Measurements from ENCODE around the gene SEPTIN6.

SEPTIN6 gene

GRCh38 chrX:119659522-119659921 is 33.4 kb downstream of the SEPTIN6 start:
- Histone ChIP-seq H3K27ac (replicated peaks) (no peak overlapping the region), H3K4me3 (replicated peaks; ENCODE audit: insufficient read depth, low read length) (no peak overlapping the region), H3K27me3 (ENCODE audit: insufficient read depth, poor library complexity, severe bottlenecking) (no peaks in the 10 kb centered on the region)
- DNase-seq (ENCODE audit: low read depth in 1 of 2, low spot score in 1 of 2) = no peak
- TF ChIP-seq, protein P1, sequence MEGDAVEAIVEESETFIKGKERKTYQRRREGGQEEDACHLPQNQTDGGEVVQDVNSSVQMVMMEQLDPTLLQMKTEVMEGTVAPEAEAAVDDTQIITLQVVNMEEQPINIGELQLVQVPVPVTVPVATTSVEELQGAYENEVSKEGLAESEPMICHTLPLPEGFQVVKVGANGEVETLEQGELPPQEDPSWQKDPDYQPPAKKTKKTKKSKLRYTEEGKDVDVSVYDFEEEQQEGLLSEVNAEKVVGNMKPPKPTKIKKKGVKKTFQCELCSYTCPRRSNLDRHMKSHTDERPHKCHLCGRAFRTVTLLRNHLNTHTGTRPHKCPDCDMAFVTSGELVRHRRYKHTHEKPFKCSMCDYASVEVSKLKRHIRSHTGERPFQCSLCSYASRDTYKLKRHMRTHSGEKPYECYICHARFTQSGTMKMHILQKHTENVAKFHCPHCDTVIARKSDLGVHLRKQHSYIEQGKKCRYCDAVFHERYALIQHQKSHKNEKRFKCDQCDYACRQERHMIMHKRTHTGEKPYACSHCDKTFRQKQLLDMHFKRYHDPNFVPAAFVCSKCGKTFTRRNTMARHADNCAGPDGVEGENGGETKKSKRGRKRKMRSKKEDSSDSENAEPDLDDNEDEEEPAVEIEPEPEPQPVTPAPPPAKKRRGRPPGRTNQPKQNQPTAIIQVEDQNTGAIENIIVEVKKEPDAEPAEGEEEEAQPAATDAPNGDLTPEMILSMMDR (IDR thresholded peaks at IDR 0.05; ENCODE audit: insufficient read depth, low read length) = no peak
- TF ChIP-seq POLR2AphosphoS5 (IDR thresholded peaks at IDR 0.05; ENCODE audit: low read depth) = no peak
- no peak for TF ChIP-seq GABPA (IDR thresholded peaks at IDR 0.05; ENCODE audit: low read depth)
- TF ChIP-seq, protein P2, sequence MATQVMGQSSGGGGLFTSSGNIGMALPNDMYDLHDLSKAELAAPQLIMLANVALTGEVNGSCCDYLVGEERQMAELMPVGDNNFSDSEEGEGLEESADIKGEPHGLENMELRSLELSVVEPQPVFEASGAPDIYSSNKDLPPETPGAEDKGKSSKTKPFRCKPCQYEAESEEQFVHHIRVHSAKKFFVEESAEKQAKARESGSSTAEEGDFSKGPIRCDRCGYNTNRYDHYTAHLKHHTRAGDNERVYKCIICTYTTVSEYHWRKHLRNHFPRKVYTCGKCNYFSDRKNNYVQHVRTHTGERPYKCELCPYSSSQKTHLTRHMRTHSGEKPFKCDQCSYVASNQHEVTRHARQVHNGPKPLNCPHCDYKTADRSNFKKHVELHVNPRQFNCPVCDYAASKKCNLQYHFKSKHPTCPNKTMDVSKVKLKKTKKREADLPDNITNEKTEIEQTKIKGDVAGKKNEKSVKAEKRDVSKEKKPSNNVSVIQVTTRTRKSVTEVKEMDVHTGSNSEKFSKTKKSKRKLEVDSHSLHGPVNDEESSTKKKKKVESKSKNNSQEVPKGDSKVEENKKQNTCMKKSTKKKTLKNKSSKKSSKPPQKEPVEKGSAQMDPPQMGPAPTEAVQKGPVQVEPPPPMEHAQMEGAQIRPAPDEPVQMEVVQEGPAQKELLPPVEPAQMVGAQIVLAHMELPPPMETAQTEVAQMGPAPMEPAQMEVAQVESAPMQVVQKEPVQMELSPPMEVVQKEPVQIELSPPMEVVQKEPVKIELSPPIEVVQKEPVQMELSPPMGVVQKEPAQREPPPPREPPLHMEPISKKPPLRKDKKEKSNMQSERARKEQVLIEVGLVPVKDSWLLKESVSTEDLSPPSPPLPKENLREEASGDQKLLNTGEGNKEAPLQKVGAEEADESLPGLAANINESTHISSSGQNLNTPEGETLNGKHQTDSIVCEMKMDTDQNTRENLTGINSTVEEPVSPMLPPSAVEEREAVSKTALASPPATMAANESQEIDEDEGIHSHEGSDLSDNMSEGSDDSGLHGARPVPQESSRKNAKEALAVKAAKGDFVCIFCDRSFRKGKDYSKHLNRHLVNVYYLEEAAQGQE (IDR thresholded peaks at IDR 0.05; ENCODE audit: insufficient replicate concordance, low read depth) = no peak
- no peak for TF ChIP-seq SPI1 (IDR thresholded peaks at IDR 0.05; ENCODE audit: borderline replicate concordance, low read depth)

DNA sequence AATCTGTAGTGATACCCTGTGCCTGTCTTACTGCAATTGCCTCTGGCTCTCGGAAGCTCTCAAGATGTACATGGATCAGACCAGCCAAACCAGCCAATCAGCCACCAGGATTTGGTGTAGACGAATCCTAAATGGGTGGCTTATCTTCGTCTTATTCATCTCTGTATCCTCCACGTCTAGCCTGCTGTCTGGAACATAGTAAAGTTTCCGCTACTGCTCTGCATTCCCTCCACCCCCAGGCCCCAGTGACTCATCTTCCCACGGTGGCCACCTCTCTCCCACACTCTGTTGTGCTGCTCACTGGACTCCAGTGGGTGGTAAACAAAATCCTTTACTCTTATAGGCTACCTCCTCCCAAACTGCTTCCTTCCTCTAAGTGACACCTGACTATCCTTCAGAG is 37.8 kb downstream of the SEPTIN6 start:
- no peaks in the 10 kb centered on the region for H3K27me3 ChIP-seq (ENCODE audit: insufficient read depth, poor library complexity, severe bottlenecking)
- H3K4me3 ChIP-seq (replicated peaks; ENCODE audit: insufficient read depth, low read length) = no peak overlapping the region
- TF ChIP-seq POLR2AphosphoS5 (IDR thresholded peaks at IDR 0.05; ENCODE audit: low read depth) (no peak), SPI1 (IDR thresholded peaks at IDR 0.05; ENCODE audit: borderline replicate concordance, low read depth) (no peak), GABPA (IDR thresholded peaks at IDR 0.05; ENCODE audit: low read depth) (no peak)
- TF ChIP-seq, protein P2 (IDR thresholded peaks at IDR 0.05; ENCODE audit: insufficient replicate concordance, low read depth) = no peak
- TF ChIP-seq, protein P1 (IDR thresholded peaks at IDR 0.05; ENCODE audit: insufficient read depth, low read length) = no peak
- DNase-seq (ENCODE audit: low read depth in 1 of 2, low spot score in 1 of 2) = no peak
- no peak overlapping the region for H3K27ac ChIP-seq (replicated peaks)

DNA sequence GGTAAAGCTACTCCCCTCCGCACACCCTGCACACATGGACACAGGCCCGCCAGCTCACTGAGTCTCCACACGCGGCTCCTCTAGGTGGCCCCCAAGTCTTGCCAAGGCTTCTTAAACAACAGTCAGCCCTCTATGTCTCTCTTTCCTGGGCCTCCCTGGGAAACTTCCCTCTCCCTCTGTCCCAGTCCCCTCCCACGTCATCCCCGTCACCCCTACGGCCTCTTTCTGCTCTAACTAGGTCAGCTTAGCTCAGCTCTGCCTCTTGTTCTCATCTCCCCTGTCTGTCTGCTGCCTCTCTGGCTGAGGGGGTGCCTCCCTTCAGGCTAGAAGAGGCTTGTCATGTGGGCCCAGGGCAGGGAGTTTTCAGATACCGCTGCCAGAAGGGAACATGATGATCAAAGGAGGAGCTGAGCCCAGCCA is 38.8 kb downstream of the SEPTIN6 start:
- Histone ChIP-seq H3K27me3 (ENCODE audit: insufficient read depth, poor library complexity, severe bottlenecking) (no peaks in the 10 kb centered on the region), H3K27ac (replicated peaks) (no peak overlapping the region), H3K4me3 (replicated peaks; ENCODE audit: insufficient read depth, low read length) (no peak overlapping the region)
- TF ChIP-seq SPI1 (IDR thresholded peaks at IDR 0.05; ENCODE audit: borderline replicate concordance, low read depth) (no peak), POLR2AphosphoS5 (IDR thresholded peaks at IDR 0.05; ENCODE audit: low read depth) (no peak), GABPA (IDR thresholded peaks at IDR 0.05; ENCODE audit: low read depth) (no peak)
- TF ChIP-seq, protein P1 (IDR thresholded peaks at IDR 0.05; ENCODE audit: insufficient read depth, low read length) = no peak
- TF ChIP-seq, protein P2 (IDR thresholded peaks at IDR 0.05; ENCODE audit: insufficient replicate concordance, low read depth) = no peak
- DNase-seq (ENCODE audit: low read depth in 1 of 2, low spot score in 1 of 2) = no peak

Data from HL-60 (cell line).